Astrocyte of the cerebellum (primary cell): ENCODE results near the gene FDXACB1.

Source experiments
- DNase-seq: peaks from one replicate; pipeline ENCODE4 v3.0.0-alpha.2; 2011; ENCODE audit warnings: low read depth
- H3K4me3 ChIP-seq: 2 replicates; pipeline ENCODE4 v1.5.1; 2011; ENCODE audit warnings: mild to moderate bottlenecking, low read depth, low read length, moderate library complexity
- in situ Hi-C: cut with HindIII; loops from 2 replicates; pipeline ENCODE4 v1.10.0; 2017; ENCODE audit warnings: low sequenced_read_pairs
- TF ChIP-seq, protein P1 (sequence below): IDR thresholded peaks from 2 replicates; pipeline ENCODE4 v1.5.1; 2012; ENCODE audit warnings: low read length, low read depth, moderate library complexity, mild to moderate bottlenecking; ENCODE audit errors: missing control alignments

The FDXACB1 gene

DNA sequence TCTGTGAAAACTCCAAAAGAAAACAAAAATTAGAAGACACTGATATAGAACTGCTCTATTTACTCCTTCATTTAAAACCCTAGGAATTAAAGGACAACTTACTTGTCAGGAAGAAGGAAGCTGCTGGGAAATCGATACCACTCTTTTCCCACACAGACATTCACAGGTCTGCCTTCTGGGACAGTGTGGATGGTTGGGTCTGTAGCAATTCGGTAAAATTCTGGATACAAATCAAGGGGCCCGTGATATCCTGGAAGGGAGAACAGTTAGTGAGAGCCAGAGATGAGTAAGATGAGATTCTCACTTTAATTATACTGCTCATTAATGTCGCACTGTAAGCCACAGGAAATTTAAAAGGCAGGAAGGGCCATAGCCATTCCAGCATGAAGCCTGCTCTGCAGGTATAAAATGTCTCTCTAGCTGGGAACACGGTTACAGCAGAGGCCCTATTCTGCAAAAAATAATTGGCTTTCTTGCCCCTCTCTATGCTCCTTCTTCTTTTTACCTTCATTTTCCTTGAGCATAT lies 41.5 kb downstream of the FDXACB1 start:
- no peak for DNase-seq
- in situ Hi-C loops = no loop called here
- TF ChIP-seq, protein P1, sequence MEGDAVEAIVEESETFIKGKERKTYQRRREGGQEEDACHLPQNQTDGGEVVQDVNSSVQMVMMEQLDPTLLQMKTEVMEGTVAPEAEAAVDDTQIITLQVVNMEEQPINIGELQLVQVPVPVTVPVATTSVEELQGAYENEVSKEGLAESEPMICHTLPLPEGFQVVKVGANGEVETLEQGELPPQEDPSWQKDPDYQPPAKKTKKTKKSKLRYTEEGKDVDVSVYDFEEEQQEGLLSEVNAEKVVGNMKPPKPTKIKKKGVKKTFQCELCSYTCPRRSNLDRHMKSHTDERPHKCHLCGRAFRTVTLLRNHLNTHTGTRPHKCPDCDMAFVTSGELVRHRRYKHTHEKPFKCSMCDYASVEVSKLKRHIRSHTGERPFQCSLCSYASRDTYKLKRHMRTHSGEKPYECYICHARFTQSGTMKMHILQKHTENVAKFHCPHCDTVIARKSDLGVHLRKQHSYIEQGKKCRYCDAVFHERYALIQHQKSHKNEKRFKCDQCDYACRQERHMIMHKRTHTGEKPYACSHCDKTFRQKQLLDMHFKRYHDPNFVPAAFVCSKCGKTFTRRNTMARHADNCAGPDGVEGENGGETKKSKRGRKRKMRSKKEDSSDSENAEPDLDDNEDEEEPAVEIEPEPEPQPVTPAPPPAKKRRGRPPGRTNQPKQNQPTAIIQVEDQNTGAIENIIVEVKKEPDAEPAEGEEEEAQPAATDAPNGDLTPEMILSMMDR = no peak
- H3K4me3 ChIP-seq = no peak overlapping the region

DNA sequence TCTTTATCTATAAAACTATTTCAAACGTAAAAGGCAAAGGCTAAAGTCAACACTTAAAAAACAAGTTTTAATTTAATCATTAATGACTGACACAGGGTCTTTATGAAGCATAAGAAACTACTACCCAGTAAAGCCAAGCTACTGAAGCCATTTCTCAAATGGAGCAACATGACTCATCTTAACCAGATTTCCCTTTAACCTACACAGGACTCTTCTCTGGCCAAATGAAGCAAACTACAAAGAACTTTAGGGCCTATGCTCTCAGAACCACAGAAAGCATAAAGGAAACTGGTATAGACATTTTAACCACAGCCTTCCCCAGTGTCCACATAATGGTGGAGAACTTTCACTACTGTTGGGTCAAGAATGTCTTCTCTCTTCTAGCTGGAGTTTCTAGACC lies 42.2 kb downstream of the FDXACB1 start:
- DNase-seq = no peak
- no peak overlapping the region for H3K4me3 ChIP-seq
- TF ChIP-seq, protein P1 = no peak
- in situ Hi-C loops = no loop called here

DNA sequence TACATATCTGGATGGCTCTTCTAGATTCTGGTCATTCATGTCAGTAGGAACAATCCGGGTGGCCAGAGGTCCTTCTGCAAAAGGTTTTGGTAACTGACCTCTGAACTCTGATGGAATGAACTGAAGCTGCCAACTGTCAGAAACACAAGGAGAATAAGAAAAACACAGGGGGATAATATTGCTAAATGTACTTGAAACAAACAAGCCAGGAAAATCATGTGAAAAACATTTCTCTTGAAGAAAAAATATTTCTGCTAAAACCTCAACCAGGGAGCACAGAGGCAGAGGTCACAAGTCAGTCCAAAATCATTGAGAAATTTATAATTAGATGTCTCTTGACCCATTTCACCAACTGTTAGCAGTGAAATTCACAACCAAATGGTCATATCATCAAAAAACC lies 42.8 kb downstream of the FDXACB1 start:
- H3K4me3 ChIP-seq = no peak overlapping the region
- in situ Hi-C loops = no loop called here
- DNase-seq = no peak
- TF ChIP-seq, protein P1 = no peak

DNA sequence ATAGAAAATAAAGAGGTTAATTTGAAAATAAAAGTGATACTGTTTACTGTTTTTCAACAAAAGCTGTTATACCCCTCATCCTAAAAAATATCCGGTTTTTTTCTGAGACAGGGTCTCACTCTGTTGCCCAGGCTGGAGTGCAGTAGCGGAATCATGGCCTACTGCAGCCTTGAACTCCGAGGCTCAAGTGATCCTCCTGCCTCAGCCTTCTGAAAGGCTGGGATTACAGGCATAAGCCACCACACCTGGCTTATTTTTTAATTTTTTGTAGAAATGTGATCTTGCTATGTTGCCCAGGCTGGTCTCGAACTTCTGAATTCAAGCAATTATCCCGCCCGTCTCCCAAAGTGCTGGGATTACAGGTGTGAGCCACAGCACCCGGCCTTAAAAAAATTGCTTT lies 43.3 kb downstream of the FDXACB1 start:
- in situ Hi-C loops = no loop called here
- TF ChIP-seq, protein P1 = no peak
- no peak for DNase-seq
- no peak overlapping the region for H3K4me3 ChIP-seq

DNA sequence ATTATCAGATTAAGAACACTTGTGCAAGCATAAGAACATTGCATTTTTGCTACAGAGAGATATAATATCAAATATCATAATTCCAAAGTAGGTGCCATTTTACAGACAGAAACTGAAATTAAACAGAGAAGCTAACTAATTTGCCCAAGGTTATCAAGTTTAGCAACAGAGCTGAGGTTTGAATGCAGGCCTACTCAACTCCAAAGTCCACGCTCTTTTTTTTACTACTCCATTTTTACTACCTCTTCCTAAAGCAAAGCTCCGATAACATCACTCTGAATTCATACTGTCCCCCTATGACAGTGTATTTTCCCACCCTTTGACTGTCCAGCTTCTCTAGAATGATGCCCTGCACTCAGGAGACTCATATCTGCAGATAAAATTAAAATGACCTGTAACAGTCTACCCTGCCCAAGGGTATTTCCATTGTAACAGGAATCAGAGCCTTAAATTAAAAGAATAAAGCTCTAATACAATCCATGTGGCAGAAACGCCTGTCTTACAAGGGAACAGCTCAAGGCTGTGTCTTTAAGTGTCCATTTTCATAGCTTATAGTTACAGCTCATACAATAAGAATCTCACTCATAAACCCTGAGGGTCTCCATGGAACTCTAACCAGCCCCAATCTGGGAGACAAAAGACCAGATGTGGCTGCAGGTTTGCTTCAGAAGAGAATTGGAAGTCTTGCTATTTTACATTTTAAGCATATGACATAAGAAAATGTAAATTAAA lies 44.4 kb downstream of the FDXACB1 start:
- no peak overlapping the region for H3K4me3 ChIP-seq
- DNase-seq = no peak
- TF ChIP-seq, protein P1 = no peak
- in situ Hi-C loops = no loop called here

DNA sequence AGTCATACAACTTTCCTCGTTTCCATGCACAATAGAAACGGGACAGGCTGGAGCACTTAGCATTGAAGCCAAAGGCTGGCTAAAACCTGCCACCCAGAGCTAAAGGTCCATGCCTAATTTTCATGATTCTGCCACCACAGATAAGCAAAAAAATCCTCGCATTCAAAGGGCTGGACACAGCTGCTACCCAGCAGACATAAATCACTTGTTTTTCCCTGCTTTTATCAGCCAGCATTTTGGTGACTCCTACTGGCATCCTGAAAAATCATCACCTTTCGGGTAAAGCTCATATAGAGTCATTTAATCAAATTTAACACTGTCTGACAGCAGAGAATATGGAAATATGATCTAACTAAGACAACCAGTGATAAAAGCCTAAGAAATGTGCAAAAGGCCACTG lies 45.4 kb downstream of the FDXACB1 start:
- in situ Hi-C loops = no loop called here
- DNase-seq = no peak

More for the DNA sequence above, 45.4 kb downstream of the FDXACB1 start:
- no peak overlapping the region for H3K4me3 ChIP-seq
- TF ChIP-seq, protein P1 = no peak
